ENCODE measurements around the gene CPLX3. TPM values are rescaled to one million over a fixed set of nuclear protein-coding genes. Genes with fewer than 3 reads are reported as not detected.

Gene CPLX3
- total and polyA plus RNA-seq, 10 of the 15 experiments (the other 5 are each of a cell fraction or from before 2014, with no cell fraction given), result 0.02 to 0.04 TPM; not detected in 8

GRCh38 chr15:74789171-74789631 is 37.2 kb upstream of the CPLX3 start (continued):
- TF ChIP-seq, protein P1, sequence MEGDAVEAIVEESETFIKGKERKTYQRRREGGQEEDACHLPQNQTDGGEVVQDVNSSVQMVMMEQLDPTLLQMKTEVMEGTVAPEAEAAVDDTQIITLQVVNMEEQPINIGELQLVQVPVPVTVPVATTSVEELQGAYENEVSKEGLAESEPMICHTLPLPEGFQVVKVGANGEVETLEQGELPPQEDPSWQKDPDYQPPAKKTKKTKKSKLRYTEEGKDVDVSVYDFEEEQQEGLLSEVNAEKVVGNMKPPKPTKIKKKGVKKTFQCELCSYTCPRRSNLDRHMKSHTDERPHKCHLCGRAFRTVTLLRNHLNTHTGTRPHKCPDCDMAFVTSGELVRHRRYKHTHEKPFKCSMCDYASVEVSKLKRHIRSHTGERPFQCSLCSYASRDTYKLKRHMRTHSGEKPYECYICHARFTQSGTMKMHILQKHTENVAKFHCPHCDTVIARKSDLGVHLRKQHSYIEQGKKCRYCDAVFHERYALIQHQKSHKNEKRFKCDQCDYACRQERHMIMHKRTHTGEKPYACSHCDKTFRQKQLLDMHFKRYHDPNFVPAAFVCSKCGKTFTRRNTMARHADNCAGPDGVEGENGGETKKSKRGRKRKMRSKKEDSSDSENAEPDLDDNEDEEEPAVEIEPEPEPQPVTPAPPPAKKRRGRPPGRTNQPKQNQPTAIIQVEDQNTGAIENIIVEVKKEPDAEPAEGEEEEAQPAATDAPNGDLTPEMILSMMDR (IDR thresholded peaks at IDR 0.05 in 2 of 3, conservative IDR thresholded peaks at IDR 0.05 in 1 of 3; ENCODE audit: control insufficient read depth in 2 of 3, extremely low read depth in 1 of 3, insufficient read depth in 1 of 3, low read depth in 3 of 3, low read length in 3 of 3), result no peak
- TF ChIP-seq SIN3A (IDR thresholded peaks at IDR 0.05; ENCODE audit: low read depth, low read length), result no peak
- no peak for TF ChIP-seq ZNF207 (IDR thresholded peaks at IDR 0.05; ENCODE audit: borderline replicate concordance)
- no peak for TF ChIP-seq EP300 (IDR thresholded peaks at IDR 0.05; ENCODE audit: borderline replicate concordance in 1 of 2, control insufficient read depth in 1 of 2, low read depth in 2 of 2, low read length in 2 of 2)
- TF ChIP-seq NFXL1 (IDR thresholded peaks at IDR 0.05; ENCODE audit: borderline replicate concordance), result no peak
- TF ChIP-seq MEF2B (IDR thresholded peaks at IDR 0.05; ENCODE audit: partially characterized antibody, poor library complexity, severe bottlenecking), result peak; percentile 9
- TF ChIP-seq IRF5 (IDR thresholded peaks at IDR 0.05; ENCODE audit: borderline replicate concordance), result no peak
- no peak for TF ChIP-seq POU2F2 (IDR thresholded peaks at IDR 0.05; ENCODE audit: borderline replicate concordance, low read depth, low read length)
- peak; percentile 68 for TF ChIP-seq IKZF1 (conservative IDR thresholded peaks at IDR 0.05)
- no peak for TF ChIP-seq FOXK2 (IDR thresholded peaks at IDR 0.05)
- TF ChIP-seq, protein P2, sequence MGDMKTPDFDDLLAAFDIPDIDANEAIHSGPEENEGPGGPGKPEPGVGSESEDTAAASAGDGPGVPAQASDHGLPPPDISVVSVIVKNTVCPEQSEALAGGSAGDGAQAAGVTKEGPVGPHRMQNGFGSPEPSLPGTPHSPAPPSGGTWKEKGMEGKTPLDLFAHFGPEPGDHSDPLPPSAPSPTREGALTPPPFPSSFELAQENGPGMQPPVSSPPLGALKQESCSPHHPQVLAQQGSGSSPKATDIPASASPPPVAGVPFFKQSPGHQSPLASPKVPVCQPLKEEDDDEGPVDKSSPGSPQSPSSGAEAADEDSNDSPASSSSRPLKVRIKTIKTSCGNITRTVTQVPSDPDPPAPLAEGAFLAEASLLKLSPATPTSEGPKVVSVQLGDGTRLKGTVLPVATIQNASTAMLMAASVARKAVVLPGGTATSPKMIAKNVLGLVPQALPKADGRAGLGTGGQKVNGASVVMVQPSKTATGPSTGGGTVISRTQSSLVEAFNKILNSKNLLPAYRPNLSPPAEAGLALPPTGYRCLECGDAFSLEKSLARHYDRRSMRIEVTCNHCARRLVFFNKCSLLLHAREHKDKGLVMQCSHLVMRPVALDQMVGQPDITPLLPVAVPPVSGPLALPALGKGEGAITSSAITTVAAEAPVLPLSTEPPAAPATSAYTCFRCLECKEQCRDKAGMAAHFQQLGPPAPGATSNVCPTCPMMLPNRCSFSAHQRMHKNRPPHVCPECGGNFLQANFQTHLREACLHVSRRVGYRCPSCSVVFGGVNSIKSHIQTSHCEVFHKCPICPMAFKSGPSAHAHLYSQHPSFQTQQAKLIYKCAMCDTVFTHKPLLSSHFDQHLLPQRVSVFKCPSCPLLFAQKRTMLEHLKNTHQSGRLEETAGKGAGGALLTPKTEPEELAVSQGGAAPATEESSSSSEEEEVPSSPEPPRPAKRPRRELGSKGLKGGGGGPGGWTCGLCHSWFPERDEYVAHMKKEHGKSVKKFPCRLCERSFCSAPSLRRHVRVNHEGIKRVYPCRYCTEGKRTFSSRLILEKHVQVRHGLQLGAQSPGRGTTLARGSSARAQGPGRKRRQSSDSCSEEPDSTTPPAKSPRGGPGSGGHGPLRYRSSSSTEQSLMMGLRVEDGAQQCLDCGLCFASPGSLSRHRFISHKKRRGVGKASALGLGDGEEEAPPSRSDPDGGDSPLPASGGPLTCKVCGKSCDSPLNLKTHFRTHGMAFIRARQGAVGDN (IDR thresholded peaks at IDR 0.05), result no peak
- TF ChIP-seq ATF7 (IDR thresholded peaks at IDR 0.05; ENCODE audit: low read depth), result no peak
- no peak for TF ChIP-seq ELK1 (IDR thresholded peaks at IDR 0.05; ENCODE audit: low read depth, low read length)
- no peak for TF ChIP-seq ZZZ3 (IDR thresholded peaks at IDR 0.05; ENCODE audit: control insufficient read depth, insufficient read length, low read depth)
- TF ChIP-seq SRF (IDR thresholded peaks at IDR 0.05; ENCODE audit: low read depth in 2 of 2, low read length in 2 of 2), result no peak
- no peak for TF ChIP-seq TCF12 (IDR thresholded peaks at IDR 0.05; ENCODE audit: low read depth, low read length)
- no peak for TF ChIP-seq E2F4 (IDR thresholded peaks at IDR 0.05; ENCODE audit: low read depth, low read length)
- no peak for TF ChIP-seq NRF1 (conservative IDR thresholded peaks at IDR 0.05; ENCODE audit: low read depth, low read length)
- TF ChIP-seq IKZF2 (IDR thresholded peaks at IDR 0.05), result peak in 1 of 2 experiments; percentile 35; a peak in 2 of 4 replicates
- no peak for TF ChIP-seq SUZ12 (IDR thresholded peaks at IDR 0.05; ENCODE audit: unreplicated experiment)
- peak; percentile 80 for TF ChIP-seq LARP7 (IDR thresholded peaks at IDR 0.05)
- TF ChIP-seq STAT1 (conservative IDR thresholded peaks at IDR 0.05), result no peak

Measured in GM12878 (cell line).